Neural progenitor cell (in vitro differentiated cells): ENCODE measurements around the gene YEATS4. TPM values are rescaled to one million over a fixed set of nuclear protein-coding genes. Genes with fewer than 3 reads are reported as not detected.

Source experiments
- DNase-seq: peaks from one replicate; pipeline ENCODE4 v3.0.0-alpha.2; 2016; ENCODE audit warnings: low spot score
- H2AFZ ChIP-seq: fragments of 200-600 bp; sonication (generic); replicated peaks from 2 replicates; pipeline ENCODE4 v1.6.1; 2016; ENCODE audit warnings: antibody characterized with exemption
- H3F3A ChIP-seq: fragments of 200-600 bp; sonication (generic); 2 replicates; pipeline ENCODE4 v1.6.1; 2016; ENCODE audit warnings: antibody characterized with exemption, low read depth
- H3K27ac ChIP-seq: fragments of 200-600 bp; sonication (generic); 2 replicates; pipeline ENCODE4 v1.5.1; 2016; ENCODE audit warnings: mild to moderate bottlenecking
- H3K27me3 ChIP-seq: fragments of 200-600 bp; sonication (generic); 2 replicates; pipeline ENCODE4 v1.6.1; 2016; ENCODE audit warnings: mild to moderate bottlenecking, moderate library complexity
- H3K36me3 ChIP-seq: fragments of 200-600 bp; sonication (generic); 2 replicates; pipeline ENCODE4 v1.5.1; 2016
- H3K4me1 ChIP-seq: fragments of 200-600 bp; sonication (generic); 2 replicates; pipeline ENCODE4 v1.6.1; 2016; ENCODE audit warnings: mixed run types
- H3K4me2 ChIP-seq: fragments of 200-600 bp; sonication (generic); 2 replicates; pipeline ENCODE4 v1.6.1; 2016
- H3K4me3 ChIP-seq: fragments of 200-600 bp; sonication (generic); 2 replicates; pipeline ENCODE4 v1.5.1; 2016
- H3K79me2 ChIP-seq: fragments of 200-600 bp; sonication (generic); 2 replicates; pipeline ENCODE4 v1.6.1; 2016; ENCODE audit warnings: low read depth
- H3K9ac ChIP-seq: fragments of 200-600 bp; sonication (generic); 2 replicates; pipeline ENCODE4 v1.6.1; 2016
- H3K9me3 ChIP-seq: fragments of 200-600 bp; sonication (generic); 2 replicates; pipeline ENCODE4 v1.5.1; 2016; ENCODE audit warnings: low read depth
- H4K20me1 ChIP-seq: fragments of 200-600 bp; sonication (generic); 2 replicates; pipeline ENCODE4 v1.6.1; 2016; ENCODE audit warnings: low read depth
- H3K27ac Mint-ChIP-seq: 3 replicates; pipeline ENCODE4 v1.8.0; 2021; ENCODE audit warnings: mixed read lengths
- H3K27me3 Mint-ChIP-seq: 2 replicates; pipeline ENCODE4 v1.8.0; 2022; ENCODE audit warnings: low read depth, mild to moderate bottlenecking, inconsistent platforms, moderate library complexity, mixed read lengths; ENCODE audit not compliant: insufficient read depth
- H3K36me3 Mint-ChIP-seq: 3 replicates; pipeline ENCODE4 v1.8.0; 2021; ENCODE audit warnings: mixed read lengths
- H3K4me1 Mint-ChIP-seq: 3 replicates; pipeline ENCODE4 v1.8.0; 2021; ENCODE audit warnings: mixed read lengths
- H3K4me3 Mint-ChIP-seq: 3 replicates; pipeline ENCODE4 v1.8.0; 2021; ENCODE audit warnings: mild to moderate bottlenecking, moderate library complexity, mixed read lengths
- H3K9me3 Mint-ChIP-seq: 3 replicates; pipeline ENCODE4 v1.8.0; 2020; ENCODE audit warnings: mixed read lengths
- CTCF ChIP-seq: fragments of 200-600 bp; sonication (generic); IDR thresholded peaks from 2 replicates; pipeline ENCODE4 v1.5.1; 2017; ENCODE audit warnings: antibody characterized with exemption, mild to moderate bottlenecking
- EZH2 ChIP-seq: fragments of 200-600 bp; sonication (generic); IDR thresholded peaks from 2 replicates; pipeline ENCODE4 v1.6.1; 2017; ENCODE audit warnings: antibody characterized with exemption, mild to moderate bottlenecking, moderate library complexity
- EZH2phosphoT487 ChIP-seq: fragments of 200-600 bp; sonication (generic); IDR thresholded peaks from 2 replicates; pipeline ENCODE4 v1.6.1; 2017; ENCODE audit warnings: antibody characterized with exemption
- total RNA-seq: library from RNA; depleted of rRNA; stranded (reverse); fragments of >200 nt; gene quantifications from 2 replicates; pipeline ENCODE4 v1.2.3, GENCODE V29; 2015; ENCODE audit warnings: low replicate concordance

The YEATS4 gene
- total RNA-seq, 1 donor from 2014 or later, result 159 TPM

- H3K27me3 Mint-ChIP-seq, result peaks cover 2% of the 10 kb centered on the region
- H3K9ac ChIP-seq, result no peak overlapping the region
- H3K9me3 ChIP-seq, result no peaks in the 10 kb centered on the region
- H2AFZ ChIP-seq, result no peak overlapping the region
- no peak overlapping the region for H3K27ac Mint-ChIP-seq
- peaks cover 31% of the 10 kb centered on the region for H3K9me3 Mint-ChIP-seq
- TF ChIP-seq EZH2phosphoT487 (no peak), EZH2 (no peak), CTCF (no peak)
- no peaks in the 10 kb centered on the region for H3K4me1 ChIP-seq
- no peak overlapping the region for H3K4me2 ChIP-seq
- no peaks in the 10 kb centered on the region for H3F3A ChIP-seq
- H3K27me3 ChIP-seq, result no peaks in the 10 kb centered on the region
- H3K4me3 Mint-ChIP-seq, result no peak overlapping the region
- no peaks in the 10 kb centered on the region for H3K4me1 Mint-ChIP-seq
- no peaks in the 10 kb centered on the region for H3K36me3 Mint-ChIP-seq
- H3K79me2 ChIP-seq, result no peaks in the 10 kb centered on the region
- no peak overlapping the region for H3K27ac ChIP-seq
- no peaks in the 10 kb centered on the region for H4K20me1 ChIP-seq
- H3K4me3 ChIP-seq, result no peak overlapping the region
- H3K36me3 ChIP-seq, result no peaks in the 10 kb centered on the region
- no peak for DNase-seq
Measured at GRCh38 chr12:69318225-69318624, 41.3 kb upstream of the YEATS4 start.

GRCh38 chr12:69321351-69321750 lies 38.2 kb upstream of the YEATS4 start:
- H3K4me1 ChIP-seq, result no peaks in the 10 kb centered on the region
- Mint-ChIP-seq H3K27me3 (no peaks in the 10 kb centered on the region), H3K27ac (no peak overlapping the region), H3K36me3 (no peaks in the 10 kb centered on the region), H3K4me3 (no peak overlapping the region), H3K4me1 (no peaks in the 10 kb centered on the region), H3K9me3 (peaks cover 18% of the 10 kb centered on the region)
- H3K36me3 ChIP-seq, result no peaks in the 10 kb centered on the region
- no peaks in the 10 kb centered on the region for H3K9me3 ChIP-seq
- no peak overlapping the region for H2AFZ ChIP-seq
- no peaks in the 10 kb centered on the region for H3K27me3 ChIP-seq
- H3K4me3 ChIP-seq, result no peak overlapping the region
- H3K4me2 ChIP-seq, result no peak overlapping the region
- H3K79me2 ChIP-seq, result no peaks in the 10 kb centered on the region
- no peaks in the 10 kb centered on the region for H4K20me1 ChIP-seq
- no peaks in the 10 kb centered on the region for H3F3A ChIP-seq
- no peak for DNase-seq
- H3K27ac ChIP-seq, result no peak overlapping the region
- no peak overlapping the region for H3K9ac ChIP-seq
- TF ChIP-seq CTCF (no peak), EZH2phosphoT487 (no peak), EZH2 (no peak)

- H3K4me3 Mint-ChIP-seq, result no peak overlapping the region
- Histone ChIP-seq H3K36me3 (no peaks in the 10 kb centered on the region), H3K4me1 (peaks cover 3% of the 10 kb centered on the region), H3K9ac (no peak overlapping the region), H3F3A (no peaks in the 10 kb centered on the region), H3K27me3 (no peaks in the 10 kb centered on the region), H3K4me2 (no peak overlapping the region), H2AFZ (no peak overlapping the region), H3K27ac (no peak overlapping the region), H3K9me3 (no peaks in the 10 kb centered on the region), H4K20me1 (no peaks in the 10 kb centered on the region), H3K79me2 (no peaks in the 10 kb centered on the region), H3K4me3 (no peak overlapping the region)
- no peaks in the 10 kb centered on the region for H3K36me3 Mint-ChIP-seq
- DNase-seq, result no peak
- H3K9me3 Mint-ChIP-seq, result peaks cover 7% of the 10 kb centered on the region
- peaks cover 2% of the 10 kb centered on the region for H3K27me3 Mint-ChIP-seq
- TF ChIP-seq EZH2phosphoT487, result no peak
- no peak overlapping the region for H3K27ac Mint-ChIP-seq
- H3K4me1 Mint-ChIP-seq, result peaks cover 9% of the 10 kb centered on the region
Measured at GRCh38 chr12:69324797-69325466, 34.6 kb upstream of the YEATS4 start.

- TF ChIP-seq CTCF, result no peak
- no peak for TF ChIP-seq EZH2
- no peak for TF ChIP-seq EZH2phosphoT487
- Histone ChIP-seq H3K4me1 (peaks cover 25% of the 10 kb centered on the region), H3F3A (no peaks in the 10 kb centered on the region), H3K9ac (no peak overlapping the region), H3K4me3 (no peak overlapping the region), H4K20me1 (no peaks in the 10 kb centered on the region), H3K36me3 (no peaks in the 10 kb centered on the region), H3K4me2 (no peak overlapping the region), H3K27ac (no peak overlapping the region), H2AFZ (no peak overlapping the region), H3K27me3 (peaks cover 16% of the 10 kb centered on the region), H3K79me2 (no peaks in the 10 kb centered on the region), H3K9me3 (no peaks in the 10 kb centered on the region)
- Mint-ChIP-seq H3K4me1 (peaks cover 31% of the 10 kb centered on the region), H3K4me3 (no peak overlapping the region), H3K9me3 (no peaks in the 10 kb centered on the region), H3K27ac (no peak overlapping the region), H3K27me3 (peaks cover 2% of the 10 kb centered on the region), H3K36me3 (no peaks in the 10 kb centered on the region)
- DNase-seq, result no peak
Measured at GRCh38 chr12:69328426-69328825, 31.1 kb upstream of the YEATS4 start.
